Caki2 (cell line): ENCODE results near the gene TRPM5. TPM values are rescaled to one million over a fixed set of nuclear protein-coding genes. Genes with fewer than 3 reads are reported as not detected.

Experiments used
- DNase-seq: peaks from one replicate; pipeline ENCODE4 v3.0.0-alpha.2; 2015; ENCODE audit warnings: low read depth
- in situ Hi-C: cut with HindIII; loops from 2 replicates; pipeline ENCODE4 v1.10.0; 2016; ENCODE audit warnings: low sequenced_read_pairs, low pct_unique_long_range_greater_than_20kb, mixed read lengths
- total RNA-seq: library from RNA; depleted of rRNA; stranded (reverse); fragments of >200 nt; shearing (Covaris generic); gene quantifications from 2 replicates; pipeline ENCODE4 v1.2.3, GENCODE V29; 2014; ENCODE audit warnings: low replicate concordance

Gene TRPM5
- total RNA-seq, 1 experiment from 2014 or later = not detected

DNA sequence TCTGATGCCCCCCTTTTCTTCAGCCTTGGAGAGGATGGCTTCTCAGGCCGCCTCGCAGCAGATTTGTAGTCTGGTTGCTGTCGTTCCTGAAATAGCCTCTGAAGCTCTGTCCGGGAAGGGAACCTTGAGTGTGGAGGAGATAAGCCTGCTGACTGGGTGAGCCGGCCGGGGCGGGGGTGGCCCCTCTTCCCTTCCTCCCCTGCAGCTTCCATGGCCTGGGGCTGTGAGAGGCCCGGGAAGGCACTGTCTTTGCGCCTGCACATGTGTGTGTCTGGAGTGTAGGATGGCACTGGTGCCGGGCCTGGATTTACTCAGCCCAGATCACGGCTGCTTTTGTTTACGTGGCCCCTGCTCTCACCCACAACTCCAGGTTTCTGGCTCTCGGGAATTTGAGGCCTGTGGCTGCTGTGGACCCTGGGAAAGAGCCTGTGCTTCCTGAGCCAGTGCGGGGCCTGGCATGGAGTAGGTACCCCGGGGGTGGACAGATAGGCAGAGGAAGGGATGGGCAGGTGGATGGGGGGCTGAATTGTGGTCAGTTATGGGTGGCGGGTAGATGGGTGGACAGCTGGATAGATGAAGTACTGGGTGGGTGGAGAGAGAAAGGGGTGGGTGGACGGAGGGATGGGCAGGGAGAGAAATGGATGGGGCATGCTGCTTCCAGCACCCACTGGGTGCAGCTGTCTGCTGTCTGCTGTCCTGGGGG lies 17.1 kb upstream of the TRPM5 start:
- in situ Hi-C loops = no loop called here
- DNase-seq = no peak

- no peak for DNase-seq
- in situ Hi-C loops = no loop called here
Observed at GRCh38 chr11:2460540-2461252, 16.4 kb upstream of the TRPM5 start.

- in situ Hi-C loops = no loop called here
- no peak for DNase-seq
Observed at GRCh38 chr11:2459796-2460531, 15.7 kb upstream of the TRPM5 start.

DNA sequence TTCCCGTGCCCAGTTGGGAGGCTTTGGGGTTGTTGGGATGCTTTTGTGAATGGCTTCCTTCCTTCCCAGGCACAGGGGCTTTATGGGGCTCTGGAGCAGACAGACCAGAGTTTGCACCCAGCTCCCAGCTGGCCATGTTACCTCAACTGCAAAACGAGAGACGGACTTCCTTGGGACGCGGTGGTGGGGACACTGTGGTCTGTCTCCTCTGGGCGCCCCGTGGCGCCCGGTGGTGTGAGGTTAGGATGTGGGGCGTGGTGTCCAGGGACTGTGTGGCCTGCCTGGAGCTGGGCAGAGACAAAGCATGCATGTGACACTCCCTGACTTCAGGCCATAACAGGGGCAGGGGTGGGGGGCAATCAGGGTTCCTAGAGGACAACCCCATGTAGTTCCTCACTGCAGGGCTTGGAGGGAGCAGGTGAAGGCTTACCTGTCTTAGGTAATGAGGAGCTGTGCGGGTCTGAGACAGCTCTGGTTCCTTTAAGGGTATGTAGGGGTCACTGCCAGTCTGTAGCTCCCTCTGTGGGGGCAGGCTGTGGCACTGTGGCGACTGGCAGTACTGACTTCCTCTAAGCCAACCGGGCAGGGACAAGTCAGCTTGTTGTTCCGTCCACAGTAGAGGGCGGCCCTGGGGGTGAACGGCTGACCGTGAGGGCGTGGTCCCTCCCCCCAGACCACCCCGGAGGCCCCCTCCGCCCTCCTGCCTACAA lies 14.9 kb upstream of the TRPM5 start:
- in situ Hi-C loops = no loop called here
- no peak for DNase-seq

GRCh38 chr11:2458321-2458720 lies 14.0 kb upstream of the TRPM5 start:
- in situ Hi-C loops = no loop called here
- DNase-seq = no peak

DNA sequence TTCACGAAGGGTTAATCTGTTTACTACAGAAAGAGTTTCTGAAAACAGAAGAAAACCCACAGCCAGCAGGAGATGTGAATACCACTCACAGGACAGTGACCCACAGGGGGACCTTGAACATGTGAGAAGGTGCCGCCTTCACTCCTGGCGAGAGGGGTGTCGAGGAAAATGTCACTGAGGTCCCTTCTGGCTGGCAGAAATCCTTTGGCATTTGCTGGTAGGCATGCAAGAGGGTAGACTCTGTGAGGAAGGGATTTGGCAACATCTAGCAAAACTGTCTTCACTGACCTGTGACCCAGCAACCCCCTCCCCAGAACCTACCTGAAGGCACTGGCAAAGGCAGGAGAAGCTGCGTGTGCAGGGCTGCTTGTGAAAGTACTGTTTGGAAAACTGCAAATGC lies 9.1 kb upstream of the TRPM5 start:
- in situ Hi-C loops = no loop called here
- no peak for DNase-seq

DNA sequence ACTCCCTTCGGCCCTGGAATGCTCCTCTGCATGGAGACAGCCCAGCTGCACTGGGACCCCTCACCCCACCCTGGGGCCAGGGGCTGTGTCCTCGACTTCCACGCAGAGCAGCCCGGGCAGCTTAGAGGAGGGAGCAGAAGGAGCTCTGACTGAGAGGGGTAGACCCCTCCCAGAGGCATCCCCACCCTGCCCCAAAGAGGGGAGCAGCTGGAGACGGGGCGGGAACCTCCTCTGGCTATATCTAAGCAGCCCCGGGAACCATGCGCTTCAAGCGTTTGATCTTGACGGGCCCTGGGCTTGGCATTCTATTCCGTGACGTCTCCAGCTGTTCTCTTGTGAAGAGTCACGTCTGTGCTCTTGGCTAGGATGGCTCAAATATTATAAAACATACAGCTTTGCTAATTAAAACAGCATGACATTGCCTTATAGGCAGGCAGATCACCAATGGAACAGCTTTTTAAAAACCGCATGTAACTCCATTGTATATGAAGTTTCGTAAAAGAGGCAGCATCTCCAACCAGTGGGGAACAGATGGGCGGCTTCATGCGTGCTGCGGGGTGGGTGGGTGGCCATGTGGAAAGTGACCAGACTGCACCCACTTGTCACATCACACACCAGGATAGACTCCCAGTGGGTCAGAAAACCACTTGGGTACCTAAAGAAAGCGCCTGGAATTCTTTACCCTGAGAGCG lies 8.2 kb upstream of the TRPM5 start:
- no peak for DNase-seq
- in situ Hi-C loops = no loop called here

DNA sequence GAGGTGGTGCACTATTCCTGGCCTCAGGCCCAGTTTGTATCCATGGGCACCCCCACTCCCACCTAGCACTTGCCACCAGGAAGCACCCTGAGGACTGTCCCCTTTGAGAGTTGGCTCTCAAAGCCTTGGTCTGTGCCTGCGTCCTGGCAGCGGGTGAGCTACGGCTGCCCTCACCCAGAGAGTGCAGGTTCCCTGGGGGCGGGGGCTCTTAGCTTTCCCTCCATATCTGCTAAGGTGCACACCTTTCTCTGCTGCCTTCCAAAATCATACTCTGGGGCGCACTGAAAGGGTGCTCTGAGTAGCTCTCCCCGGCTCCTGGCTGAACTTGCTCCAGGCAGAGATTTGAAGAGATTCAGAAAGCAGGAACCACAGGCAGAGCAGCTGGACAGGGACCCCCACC lies 7.6 kb upstream of the TRPM5 start:
- in situ Hi-C loops = no loop called here

GRCh38 chr11:2451336-2451735 lies 7.0 kb upstream of the TRPM5 start:
- in situ Hi-C loops = no loop called here
- DNase-seq = no peak

More for the DNA sequence above, 7.6 kb upstream of the TRPM5 start:
- no peak for DNase-seq

- in situ Hi-C loops = no loop called here
- no peak for DNase-seq
Observed at GRCh38 chr11:2450321-2451041, 6.2 kb upstream of the TRPM5 start.

DNA sequence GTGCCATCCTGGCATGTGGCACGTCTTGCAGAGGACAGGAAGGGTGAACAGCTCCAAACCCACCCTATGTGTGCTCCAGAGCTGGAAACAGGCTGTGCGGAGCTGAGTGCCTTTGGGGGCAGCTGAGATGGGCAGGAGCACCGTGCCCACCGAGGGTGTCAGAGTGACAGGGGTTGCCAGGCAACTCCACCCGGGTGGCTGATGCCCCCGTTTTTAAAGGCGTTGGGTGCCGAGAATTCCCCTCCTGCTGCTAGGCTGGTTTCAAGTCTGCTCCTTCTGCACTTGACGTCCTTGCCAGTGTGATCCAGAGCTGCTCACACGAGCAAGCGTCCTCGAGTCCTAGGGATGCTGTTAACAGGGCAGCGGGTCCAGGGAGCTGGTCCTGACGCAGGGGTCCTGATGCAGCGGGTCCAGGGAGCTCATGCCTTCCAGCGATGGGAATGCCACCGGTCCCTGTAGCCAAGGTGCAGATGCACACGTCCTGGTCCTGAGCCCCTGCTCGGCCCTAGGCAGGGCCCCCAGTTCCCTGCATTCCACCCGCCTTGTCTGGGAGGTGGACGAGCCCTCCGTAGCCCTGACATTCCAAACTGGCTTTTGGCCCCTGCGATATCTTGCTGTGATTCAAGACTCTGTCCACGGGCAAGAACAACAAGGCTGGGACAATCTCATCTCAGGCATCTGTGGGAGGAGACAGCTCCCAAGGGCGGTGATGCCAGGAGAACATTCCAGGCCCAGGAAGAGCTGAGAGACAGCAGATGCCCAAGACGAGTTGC lies 5.4 kb upstream of the TRPM5 start:
- no peak for DNase-seq
- in situ Hi-C loops = no loop called here

- in situ Hi-C loops = no loop called here
Observed at GRCh38 chr11:2448661-2449547, 4.6 kb upstream of the TRPM5 start.

GRCh38 chr11:2447951-2448650 lies 3.8 kb upstream of the TRPM5 start:
- in situ Hi-C loops = no loop called here
- DNase-seq = no peak

More at GRCh38 chr11:2448661-2449547, 4.6 kb upstream of the TRPM5 start:
- DNase-seq = no peak

DNA sequence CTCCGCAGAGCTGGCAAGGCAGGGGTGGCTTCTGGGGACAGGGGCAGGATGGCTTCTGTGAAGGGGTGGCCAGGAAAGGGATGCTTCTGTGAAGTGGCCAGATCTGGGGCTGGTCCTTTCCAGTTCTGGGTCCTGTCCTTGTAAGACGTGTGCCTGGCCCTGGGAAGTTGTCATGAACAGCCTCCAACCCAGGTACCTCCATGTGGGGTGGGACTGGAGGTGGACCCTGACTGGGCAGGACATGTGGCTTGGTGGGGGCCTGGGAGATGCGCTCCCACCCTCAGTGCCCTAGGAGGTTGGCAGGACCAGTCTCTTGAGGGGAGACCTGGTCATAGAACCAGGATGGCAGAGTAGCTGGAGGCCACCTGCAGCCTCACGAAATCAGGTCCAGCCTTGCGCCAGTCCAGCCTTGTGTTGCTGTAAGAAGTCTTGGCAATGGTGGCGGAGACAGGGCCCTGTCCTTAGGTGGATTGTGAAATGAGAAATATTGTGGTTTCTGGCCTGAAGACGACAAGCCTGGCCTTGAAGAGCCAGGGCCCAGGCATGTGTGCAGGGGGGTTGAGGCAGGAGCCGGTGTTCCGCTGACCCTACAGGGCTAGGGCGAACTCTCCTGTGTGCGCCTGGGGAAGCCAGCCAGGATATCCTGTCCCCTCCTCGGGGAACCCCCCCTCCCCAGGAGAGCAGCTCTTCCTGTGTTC lies 3.1 kb upstream of the TRPM5 start:
- DNase-seq = no peak
- in situ Hi-C loops = no loop called here
